NCI-H1436 (cell line): ENCODE data around the gene WNT11.
A peak's percentile ranks its signal among the peaks of the same experiment; 100 is the strongest.

Source experiments
- DNase-seq: peaks from one replicate; lab custom pipeline; 2025; lab: John Stamatoyannopoulos, UW

The WNT11 gene

DNA sequence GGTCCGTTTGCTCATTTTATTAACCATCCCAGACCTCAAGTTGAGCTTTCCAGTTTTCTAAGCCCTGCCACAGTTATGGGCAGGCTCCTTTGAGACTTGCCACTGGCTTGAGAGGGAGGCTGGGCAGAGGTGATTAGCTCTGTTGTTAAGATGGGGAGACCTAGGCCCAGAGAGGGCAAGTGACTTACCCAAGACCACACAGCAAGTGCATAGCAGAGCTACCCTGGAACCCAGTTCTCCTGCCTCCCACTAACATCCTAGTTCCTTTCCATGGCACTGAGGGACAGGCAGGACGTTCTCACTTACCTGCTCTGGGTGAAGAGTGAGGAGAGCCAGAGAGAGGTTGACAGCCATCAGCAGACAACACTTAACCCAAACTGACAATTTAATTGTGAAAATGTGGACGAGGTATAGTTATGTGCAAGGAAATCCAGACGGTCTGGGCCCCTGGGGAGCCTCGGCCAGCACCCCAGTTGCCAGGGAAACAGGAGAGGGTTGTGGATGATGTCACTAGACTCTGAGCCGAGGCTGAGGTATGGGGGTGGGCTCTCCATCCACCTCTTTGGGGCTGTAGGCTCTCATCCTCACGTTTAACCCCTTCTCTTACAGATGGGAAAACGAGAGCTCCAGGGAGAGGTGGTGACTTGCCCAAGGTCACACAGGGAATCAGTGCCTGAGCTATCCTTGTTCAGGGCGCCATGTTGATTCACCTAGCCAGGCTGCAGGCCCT is 12.3 kb upstream of the WNT11 start:
- no peak for DNase-seq

DNA sequence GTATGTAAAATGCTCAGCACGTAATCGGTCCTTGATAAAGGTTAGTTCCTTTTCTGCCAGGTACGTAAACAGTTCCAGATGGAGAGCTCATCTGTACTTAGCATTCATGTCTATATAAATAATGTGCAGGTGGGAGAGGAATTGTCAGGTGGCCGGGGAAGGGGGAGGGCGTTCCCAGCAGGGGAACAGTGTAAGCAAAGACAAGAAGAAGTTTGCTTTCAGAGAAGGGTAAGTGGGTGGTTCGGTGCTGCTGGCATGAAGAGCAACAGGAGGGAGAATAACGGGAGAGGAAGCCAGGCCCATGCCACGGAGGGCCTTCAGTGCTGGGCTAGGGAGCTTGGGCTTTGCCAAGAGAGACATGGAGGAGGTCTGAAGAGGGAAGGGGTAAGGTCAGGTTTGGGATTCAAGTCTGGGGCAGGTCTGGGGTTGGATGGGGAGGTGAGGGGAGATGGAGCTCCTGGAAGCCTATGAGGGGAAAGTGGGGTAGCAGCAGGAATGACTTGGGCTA is 11.4 kb upstream of the WNT11 start:
- DNase-seq: no peak

DNA sequence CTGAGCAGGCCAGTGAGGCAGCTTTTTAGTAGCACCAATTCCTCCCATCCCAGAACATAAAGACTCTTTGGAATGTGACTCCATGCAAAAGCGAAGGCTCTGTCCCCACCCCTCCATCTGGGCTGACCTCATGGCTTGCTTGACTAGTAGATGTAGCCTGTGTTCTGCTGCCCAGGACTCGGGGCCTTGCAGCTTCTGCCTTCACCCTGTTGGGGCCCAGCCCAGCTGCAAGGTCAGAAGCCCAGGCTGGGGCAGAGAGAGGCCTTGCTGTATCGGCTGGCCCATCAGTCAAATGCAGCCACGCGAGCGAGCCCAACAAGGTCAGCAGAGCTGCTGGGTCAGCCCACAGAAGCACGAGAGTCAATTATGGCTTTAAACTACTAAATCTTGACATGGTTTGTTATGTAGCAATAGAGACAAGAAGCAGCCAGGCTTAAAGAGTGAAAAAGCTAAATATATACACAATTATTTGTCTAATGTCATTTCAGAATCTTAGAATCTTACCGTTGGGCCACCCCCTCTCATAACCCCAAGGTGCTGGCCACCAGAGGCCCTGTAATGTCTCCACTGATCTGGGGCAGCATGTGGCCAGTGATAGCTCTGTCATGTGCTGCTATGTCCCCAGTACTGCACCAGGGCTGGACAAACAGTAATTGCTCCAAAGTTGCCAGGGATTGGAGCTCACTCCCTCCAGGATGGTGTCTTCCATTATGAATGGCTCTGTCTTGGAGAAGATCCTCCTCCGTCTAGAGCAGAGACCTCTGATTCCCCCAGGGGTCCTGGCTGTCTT is 10.4 kb upstream of the WNT11 start:
- DNase-seq: no peak

DNA sequence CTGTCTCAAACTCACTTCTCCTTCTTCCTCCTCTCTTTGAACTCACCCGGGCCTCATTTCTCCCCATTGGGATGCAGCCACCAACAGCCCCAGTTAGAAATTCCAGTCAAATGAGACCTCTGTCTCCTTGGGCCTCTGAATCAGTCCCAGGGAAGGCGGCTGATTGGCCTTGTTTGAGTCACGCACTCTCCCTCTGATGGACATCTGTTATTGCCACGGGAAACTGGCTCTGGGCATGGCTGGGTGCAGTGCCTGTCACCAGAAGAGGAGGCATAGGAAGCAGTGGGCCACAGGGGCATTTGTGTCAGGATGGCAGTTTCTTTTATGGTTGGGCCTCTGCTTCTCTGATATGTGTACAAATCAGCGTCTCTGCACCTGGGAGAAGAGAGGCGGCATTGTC is 9.6 kb upstream of the WNT11 start:
- no peak for DNase-seq

DNA sequence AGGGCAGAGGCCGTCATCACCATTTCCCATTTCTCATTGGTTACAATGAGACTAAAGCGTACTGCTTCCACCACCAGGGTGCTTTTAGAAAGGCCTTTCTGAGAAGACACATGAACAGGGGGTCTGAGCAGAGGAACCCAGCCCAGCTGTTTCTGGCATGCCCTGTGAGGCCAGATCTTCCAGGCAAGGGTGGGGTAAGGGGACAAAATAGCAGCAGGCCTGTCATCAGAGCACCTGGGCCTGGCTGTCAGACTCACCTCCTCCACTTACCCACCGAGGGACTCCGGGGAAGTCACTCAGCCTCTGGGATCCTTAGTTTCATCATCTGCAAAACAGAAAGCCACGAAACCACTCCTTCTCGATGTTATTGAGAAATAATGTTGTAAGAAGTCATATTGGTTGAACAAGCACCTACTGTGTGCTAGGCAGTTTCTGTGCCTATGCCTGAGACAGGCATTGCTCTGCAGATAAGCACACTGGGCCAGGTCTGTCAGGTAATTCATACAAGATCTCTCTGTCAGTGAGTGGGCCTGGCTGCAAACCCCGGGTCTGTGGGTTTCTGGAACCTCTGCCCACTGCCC is 8.8 kb upstream of the WNT11 start:
- DNase-seq: no peak

DNA sequence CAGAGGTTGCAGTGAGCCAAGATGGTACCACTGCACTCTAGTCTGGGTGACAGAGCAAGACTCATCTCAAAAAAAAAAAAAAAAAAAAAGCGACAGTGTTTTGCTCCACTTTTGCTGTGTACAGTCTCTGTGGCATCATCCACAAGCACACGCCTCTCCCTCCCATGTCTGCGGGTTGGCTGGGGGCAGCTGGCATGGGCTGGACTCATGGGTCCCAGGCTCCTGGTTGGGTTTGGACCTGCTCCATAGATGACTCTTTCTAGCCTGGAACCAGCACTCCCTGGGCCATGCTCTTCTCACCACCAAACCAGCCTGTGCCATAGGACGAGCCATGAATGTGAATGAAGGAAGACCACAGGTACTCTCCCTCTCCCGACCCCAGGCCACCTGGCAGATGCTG is 7.9 kb upstream of the WNT11 start:
- DNase-seq: no peak

DNA sequence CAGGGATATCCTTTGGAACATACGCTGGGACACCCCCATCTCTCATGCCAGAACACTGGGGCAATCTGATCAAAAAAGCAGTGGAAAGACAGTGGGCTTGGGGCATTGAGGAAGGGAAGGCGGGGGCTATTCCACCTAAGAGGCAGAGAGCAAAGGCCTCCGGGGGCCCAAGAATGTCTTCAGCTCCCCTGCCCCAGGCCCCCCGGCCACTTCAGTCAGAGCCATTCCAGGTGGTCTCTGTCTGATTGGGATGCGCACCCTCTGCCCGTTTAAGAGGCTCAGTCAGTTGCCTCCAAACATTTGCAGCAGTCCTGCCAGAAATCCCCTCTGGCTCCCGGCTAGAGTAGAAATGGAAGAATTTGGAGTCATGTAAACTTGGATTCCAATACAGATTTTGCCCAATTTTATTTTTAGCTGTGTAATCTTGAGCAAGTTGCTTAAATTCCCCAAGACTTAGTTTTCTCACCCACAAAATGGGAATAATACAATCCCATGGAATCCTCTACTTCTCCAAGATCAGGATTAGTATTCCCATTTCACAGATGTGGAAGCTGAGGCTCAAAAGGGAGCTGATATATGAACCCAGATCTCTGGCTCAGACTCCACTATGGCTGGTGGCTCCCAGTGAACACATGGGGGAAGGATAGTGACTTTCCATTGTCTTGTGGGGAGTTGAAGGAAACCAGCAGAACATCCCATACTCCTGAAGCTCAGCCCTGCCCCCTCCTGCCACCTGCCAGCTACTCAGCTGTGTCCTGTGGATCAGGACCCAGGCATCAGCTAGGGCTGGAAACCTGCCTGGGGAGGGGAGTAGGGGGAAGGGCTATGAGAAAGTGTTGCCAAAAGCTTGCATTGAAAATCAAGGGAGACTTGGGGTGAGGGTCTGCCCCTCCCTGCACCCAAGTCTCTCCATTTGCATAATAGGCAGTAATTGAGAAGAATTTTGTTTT is 6.1 kb upstream of the WNT11 start:
- no peak for DNase-seq

DNA sequence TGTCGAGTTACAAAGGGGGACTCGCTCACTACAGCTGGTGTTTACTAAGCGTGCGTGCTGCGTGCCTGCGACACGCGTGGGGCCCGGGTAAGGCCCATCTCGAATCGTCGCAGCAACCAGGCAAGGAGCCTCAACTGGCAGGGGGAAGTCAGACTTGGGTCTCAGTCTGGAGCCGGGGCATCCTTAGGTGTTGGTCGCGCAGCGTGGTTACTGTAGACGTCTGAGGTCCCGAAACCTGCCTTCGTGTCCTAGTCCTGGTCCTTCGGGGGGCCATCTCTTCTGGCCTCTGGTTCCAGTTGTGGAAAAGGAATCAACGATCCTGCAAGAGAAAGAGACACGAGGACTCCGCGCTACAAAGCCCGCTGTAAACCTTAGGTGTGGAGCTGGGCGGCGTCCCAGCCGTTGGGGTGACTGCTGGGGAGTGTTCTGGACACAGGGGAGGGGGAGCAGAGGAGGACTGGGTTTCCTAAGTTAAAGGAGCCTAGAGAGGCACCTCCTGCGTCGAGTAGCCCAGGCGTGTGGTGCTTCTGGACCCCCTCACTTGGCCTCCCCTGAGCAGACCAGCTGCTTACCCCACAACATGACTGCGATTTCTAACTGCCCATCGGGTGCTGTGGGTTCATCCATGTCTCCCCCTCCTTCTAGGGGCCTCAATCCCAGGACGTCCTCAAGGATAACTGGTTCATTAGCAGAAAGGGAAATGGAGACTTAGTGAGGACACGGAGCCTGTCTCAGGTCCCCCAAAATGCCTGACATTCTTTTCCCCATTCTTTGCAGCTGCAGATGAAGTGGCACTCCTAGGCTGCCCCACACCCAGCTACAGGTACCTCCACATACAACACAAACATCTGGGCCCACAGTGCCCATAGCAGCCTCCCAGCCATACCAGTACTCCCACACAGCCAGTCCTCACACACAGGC is 4.9 kb upstream of the WNT11 start:
- no peak for DNase-seq

DNA sequence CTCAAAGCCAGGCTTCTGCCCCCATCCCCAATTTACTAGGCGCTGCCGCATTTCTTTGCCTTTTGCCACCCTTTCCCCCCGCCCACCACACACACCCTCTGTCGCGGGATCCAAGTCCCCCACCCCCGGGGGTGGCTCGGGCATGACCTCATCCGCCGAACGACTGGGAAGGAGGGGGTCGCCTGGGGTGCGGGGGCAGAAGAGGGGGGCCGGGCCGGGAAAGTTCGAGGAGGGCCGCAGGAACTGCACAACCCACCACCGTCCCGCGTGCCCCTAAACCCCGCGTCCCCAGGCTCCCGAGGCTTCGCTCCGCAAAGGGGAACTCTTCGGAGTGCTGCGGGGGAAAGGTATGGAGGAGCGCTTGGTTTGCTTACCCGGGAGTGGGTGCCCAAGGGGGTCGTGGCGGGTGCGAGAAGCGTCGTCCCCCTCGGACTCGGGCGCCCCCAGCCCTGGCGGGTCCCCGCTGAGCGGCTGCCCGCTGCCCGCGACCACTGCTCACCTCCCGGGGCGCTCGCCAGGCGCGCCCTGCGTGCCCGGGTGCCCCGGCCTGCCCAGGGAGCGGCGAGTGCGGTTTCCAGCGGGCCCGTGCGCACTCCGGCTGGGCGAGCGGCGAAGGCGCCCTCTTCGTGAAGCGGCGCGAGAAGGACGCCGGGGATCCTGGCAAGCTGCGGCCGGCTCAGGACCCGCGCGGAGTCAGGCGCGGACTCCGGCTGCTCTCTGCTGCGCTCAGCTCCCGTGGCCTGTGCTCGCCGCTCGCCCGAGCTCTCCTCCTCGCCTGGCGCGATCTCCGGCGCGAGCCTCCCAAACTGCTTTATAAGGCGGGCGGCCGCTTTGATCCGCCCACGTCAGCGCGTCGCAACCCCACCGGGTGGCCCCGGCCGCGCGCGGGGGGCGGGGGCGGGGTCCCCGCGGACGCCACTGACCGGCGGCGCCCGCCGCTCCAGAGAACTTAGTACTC is 4.0 kb upstream of the WNT11 start:
- peak; percentile 3 for DNase-seq

DNA sequence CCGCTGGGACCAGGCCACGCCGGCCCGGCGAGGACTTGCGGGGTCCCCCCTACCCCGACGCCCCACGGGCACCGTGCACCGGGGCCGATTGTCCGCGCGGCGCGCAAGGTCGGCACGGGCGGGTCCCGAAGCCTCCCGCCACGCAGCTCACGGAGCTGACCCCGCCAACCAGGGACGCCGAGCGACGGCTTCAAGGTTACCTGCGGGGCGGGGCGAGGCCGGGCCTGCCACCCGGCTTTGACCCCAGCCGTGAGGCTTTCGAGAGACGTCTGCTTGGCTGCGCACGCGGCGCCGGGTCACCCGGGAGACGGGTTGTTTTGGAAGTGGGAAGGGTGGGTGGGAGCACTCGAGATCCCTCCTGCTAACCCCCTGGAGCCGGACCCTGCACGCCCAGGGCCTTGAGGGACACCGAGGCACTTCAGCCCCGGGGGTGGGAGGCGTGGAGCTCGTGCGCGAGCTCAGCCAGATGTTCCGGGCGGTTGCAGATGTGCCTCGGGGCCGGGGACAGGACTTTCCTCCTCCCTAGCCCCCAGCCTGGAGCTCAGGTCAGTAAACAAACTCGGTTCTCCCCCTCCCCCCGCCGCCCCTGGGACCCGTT is 3.2 kb upstream of the WNT11 start:
- no peak for DNase-seq

DNA sequence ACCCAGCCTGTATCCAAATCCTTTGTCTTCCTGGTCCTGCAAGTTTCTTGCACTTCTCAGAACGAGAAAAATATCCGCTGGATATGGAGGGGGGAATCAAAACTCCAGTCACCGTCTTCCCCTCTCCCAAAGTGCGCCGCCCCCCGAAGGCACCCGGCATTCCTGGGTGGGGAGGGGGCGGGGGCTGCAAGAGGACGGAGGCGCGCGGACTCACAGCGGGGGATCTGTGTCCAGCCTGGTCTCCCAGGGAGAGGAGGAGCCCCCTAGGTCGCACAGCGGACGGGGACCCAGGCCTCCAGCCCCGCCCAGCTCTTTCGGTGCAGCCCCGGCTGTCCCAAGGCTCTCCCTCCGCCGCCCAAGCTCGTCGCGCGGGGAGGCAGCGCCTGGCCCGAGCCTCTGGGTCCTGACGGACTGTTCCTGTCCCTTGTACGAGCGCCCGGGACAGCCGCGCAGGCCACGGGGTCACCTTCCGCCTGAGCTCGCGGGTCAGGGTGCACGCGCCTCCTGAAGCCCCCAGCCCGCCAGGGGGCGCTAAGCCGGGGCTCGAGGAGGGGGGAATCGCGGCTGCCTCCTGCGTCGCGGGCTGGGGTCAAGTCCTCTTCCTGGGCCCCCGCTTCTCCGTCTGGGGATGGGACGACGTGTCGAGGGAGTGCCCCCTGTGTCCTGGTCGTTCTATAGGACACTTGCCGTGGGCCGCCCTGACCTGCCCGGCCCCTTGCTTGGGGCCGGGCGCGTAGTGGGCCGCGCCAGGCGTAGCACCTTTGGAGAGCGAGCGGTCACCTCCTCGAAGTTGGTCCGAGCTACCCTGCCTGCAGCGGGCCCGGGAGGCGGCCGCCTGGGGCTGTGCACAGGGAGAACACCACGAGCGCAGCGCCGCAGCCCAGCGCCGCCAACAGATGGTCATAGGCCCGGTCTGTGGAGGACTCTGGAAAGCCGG is 2.4 kb upstream of the WNT11 start:
- peak; percentile 46 for DNase-seq

DNA sequence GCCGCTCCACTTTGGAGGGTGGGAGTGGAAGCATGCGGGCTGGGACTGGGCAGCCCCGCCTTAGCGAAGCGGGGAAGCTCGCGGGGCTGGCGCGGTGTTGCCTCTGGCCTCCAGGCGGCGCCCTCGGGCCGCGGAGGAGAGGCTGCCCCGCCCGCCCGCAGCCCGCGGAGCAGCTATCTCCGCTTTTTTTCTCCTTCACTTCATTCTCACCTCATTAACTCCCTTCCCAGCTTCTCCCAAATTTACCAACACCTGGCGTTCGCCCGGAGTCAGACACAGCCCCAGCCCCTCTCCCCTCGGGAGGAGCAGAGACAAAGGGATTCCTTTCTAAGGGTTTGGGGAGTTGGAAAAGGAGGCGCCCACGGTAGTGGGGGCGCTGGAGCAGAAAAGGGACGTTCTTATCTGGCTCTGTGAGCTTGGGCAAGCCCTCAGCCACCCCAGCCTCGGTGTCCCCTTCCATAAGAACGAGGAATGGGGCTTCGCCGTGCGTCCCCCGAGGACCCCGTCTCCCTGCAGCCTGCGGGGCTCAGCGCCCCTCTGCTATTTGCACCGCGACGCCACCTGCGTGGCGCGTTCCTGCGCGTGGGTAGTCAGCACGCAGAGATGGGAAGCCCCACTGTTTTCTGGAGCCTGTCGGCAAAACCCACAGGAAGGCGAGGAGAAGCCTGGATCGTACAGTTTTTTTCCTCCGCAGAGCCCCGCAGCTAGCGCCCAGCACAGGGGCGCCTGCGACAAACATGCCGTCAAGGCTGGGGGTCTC is 1.5 kb upstream of the WNT11 start:
- peak; percentile 75 for DNase-seq

DNA sequence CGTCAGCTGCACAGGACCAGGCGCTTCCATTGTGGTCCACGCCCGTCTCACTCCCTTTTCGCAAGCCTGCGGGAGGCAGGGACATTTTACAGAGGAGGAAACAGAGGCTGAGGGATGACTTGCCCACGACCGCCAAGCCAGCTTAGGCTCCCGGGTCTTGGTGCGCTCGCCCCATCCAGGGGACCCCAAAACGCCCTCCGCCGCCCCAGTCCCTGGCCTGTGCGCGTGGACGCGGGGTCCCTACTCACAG is 300 bp downstream of the WNT11 start:
- DNase-seq: no peak

DNA sequence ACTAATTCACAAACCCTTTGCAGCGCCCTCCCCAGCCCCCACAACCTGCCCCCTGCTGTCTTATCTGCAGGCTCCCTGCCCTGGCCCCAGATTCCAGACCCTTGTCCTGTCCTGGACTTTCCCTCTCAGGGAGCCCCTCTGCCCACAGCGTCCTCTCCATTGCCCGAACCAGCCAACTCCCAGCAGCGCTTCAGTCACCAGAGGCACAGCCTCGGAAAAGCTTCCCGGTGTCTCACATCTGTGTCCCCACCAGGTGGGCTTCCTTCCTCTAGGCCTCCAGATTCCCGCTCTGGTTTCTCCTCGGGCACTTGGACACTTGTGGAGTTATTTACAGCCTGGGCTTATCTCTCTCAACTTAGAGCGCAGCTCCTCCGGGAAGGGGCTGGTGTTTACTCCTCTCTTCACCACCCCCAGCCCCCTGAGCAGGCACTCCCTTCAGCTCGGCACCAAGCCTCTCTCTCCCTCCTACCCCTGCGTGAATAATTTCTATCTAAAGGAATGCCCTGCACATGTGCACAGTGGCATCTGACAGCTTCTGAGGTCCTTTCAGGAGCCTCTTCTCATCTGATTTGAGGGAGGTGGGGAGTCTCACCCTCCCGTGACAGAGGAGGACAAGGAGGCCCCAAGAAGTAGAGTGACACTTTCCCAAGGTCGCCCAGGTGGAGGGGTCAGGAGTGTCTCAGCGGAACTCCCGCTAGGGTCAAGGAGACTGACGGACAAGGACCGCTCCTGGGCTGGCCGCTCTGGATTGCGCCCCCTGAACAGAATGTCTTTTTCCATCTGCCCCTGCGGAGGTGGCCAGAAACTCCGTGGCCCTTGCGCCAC is 838 bp downstream of the WNT11 start:
- DNase-seq: no peak

DNA sequence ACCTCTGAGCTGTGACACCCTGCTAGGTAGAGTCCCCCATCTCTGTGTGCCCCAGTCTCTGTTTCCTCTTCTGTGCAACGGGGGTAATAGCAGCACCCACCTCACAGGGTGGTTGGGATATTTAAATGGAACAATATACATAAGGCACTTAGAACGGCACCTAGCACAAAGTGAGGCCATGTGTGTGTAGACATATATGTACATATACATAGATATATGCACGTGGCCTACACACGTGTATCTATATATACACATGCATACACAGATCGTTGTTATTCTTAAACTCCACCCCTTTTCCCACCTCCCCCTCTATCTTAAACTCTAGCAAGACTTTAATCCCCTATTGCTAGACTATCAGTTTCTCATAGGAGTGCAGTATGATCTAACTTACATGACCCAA is 2.4 kb downstream of the WNT11 start:
- no peak for DNase-seq

DNA sequence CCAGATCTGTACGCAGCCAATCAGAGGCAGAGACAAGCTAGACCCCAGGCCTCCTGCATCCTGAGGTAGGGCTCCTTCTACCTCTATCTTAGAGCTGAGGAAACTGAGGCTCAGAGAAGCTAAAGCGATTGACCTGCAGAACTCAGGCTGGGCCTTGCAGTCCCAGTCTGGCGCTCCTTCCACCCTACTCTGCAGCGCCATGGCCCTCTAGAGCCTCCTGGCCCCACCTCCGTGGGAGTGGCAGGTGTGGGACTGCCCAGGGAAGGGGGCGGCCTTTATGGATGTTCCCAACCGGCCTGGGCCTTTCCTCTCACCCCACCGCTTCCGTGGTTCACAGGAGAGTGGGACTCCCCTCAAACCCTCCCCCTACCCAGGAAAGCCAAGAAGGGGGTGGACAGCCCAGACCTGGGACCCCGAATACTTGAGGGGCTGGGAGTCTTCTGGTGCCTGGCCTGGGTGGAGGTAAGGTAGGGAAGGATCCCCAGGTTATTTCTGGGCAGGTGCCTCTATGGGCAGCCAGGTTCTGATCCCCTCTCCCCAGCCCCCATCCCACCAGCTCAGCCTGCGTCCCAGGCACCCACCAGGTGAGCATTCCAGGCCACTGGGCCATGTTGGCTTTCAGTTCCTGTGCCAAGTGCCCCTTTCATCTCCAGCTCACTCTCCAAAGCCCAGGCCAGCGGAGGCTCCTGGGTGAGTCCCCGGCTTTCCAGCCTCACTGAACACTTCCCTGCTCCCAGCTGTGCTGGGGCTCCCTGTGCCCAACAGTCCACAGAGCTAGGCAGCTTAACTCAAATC is 3.0 kb downstream of the WNT11 start:
- no peak for DNase-seq
